Mammary epithelial cell (primary cell): ENCODE data around the gene GOLGA8J.

Experiments used
- CTCF ChIP-seq, 2 donors: IDR thresholded peaks in 1 of 2; conservative IDR thresholded peaks in 1 of 2; 2 replicates each; pipeline ENCODE4 v1.5.1; 2011 to 2012; ENCODE audit warnings: inconsistent platforms in 2 of 2, low read length in 2 of 2, mild to moderate bottlenecking in 2 of 2, control low read depth in 1 of 2, low read depth in 1 of 2; ENCODE audit not compliant: insufficient read depth in 1 of 2; ENCODE audit errors: extremely low read depth in 1 of 2
- EZH2 ChIP-seq: IDR thresholded peaks from 2 replicates; pipeline ENCODE4 v1.6.1; 2012; ENCODE audit warnings: low read length, inconsistent platforms, borderline replicate concordance

DNA sequence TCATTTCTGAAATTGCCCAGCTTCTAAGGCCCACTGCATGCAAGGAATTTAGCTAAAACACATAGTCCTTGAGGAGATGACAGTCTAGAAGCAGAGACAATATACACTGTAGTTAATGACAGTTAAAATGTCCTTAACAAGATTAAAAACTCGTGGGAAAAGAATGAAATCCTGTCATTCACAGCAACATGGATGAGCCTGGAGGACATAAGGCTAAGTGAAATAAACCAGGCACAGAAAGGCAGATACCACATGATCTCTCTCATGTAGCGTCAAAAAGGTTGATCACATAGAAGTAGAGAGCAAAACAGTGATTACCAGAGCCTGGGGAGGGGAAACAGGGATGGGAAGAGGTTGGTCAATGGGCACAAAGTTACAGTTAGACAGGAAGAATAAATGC, 36.3 kb upstream of the GOLGA8J start:
- TF ChIP-seq CTCF (conservative IDR thresholded peaks at IDR 0.05 in 1 of 2, IDR thresholded peaks at IDR 0.05 in 1 of 2; ENCODE audit: extremely low read depth in 1 of 2, insufficient read depth in 1 of 2, low read depth in 1 of 2, low read length in 2 of 2) (no peak), EZH2 (no peak)
